Type B pancreatic cell (in vitro differentiated cells): Measurements from ENCODE around the gene PGPEP1. TPM values are rescaled to one million over a fixed set of nuclear protein-coding genes. Genes with fewer than 3 reads are reported as not detected.
A peak's percentile ranks its signal among the peaks of the same experiment; 100 is the strongest.
"Not testable (repeated sequence)": the region's sequence is repeated elsewhere in the genome, so short reads cannot be mapped to it uniquely, and the experiment has no call there.

Source experiments
- DNase-seq: peaks from one replicate; pipeline ENCODE4 v3.0.0; 2021; ENCODE audit warnings: mixed read lengths; ENCODE audit not compliant: unreplicated experiment; ENCODE audit errors: extremely low spot score
- H3K27ac Mint-ChIP-seq: 2 replicates; pipeline ENCODE4 v1.8.0; 2021; ENCODE audit warnings: mild to moderate bottlenecking, mixed read lengths
- H3K27me3 Mint-ChIP-seq: 2 replicates; pipeline ENCODE4 v1.8.0; 2021; ENCODE audit warnings: mixed read lengths
- H3K36me3 Mint-ChIP-seq: 2 replicates; pipeline ENCODE4 v1.8.0; 2021; ENCODE audit warnings: mixed read lengths
- H3K4me1 Mint-ChIP-seq: one replicate; pipeline ENCODE4 v1.8.0; 2021; ENCODE audit warnings: mixed read lengths; ENCODE audit not compliant: unreplicated experiment
- H3K4me3 Mint-ChIP-seq: 2 replicates; pipeline ENCODE4 v1.8.0; 2021; ENCODE audit warnings: mild to moderate bottlenecking, mixed read lengths
- H3K9me3 Mint-ChIP-seq: 2 replicates; pipeline ENCODE4 v1.8.0; 2021; ENCODE audit warnings: mixed read lengths
- CTCF ChIP-seq: fragments of 200-600 bp; sonication (generic); conservative IDR thresholded peaks from 2 replicates; pipeline ENCODE4 v1.5.0; 2021; ENCODE audit warnings: antibody characterized with exemption, mild to moderate bottlenecking
- total RNA-seq: library from RNA; stranded (reverse); gene quantifications from 2 replicates; pipeline ENCODE4 v1.2.1, GENCODE V29; 2021; ENCODE audit warnings: low replicate concordance

The PGPEP1 gene
- total RNA-seq, 1 donor from 2014 or later: 28.8 TPM

GRCh38 chr19:18348171-18348570 is 7.8 kb downstream of the PGPEP1 start:
- H3K27me3 Mint-ChIP-seq: no peaks in the 10 kb centered on the region
- H3K4me3 Mint-ChIP-seq: no peak overlapping the region
- peaks cover 5% of the 10 kb centered on the region for H3K36me3 Mint-ChIP-seq
- TF ChIP-seq CTCF: no peak
- no peak overlapping the region for H3K27ac Mint-ChIP-seq
- H3K4me1 Mint-ChIP-seq: peaks cover 29% of the 10 kb centered on the region
- no peaks in the 10 kb centered on the region for H3K9me3 Mint-ChIP-seq
- DNase-seq: no peak

- H3K4me3 Mint-ChIP-seq, H3K36me3 Mint-ChIP-seq, H3K27me3 Mint-ChIP-seq, DNase-seq, H3K27ac Mint-ChIP-seq, H3K9me3 Mint-ChIP-seq: not testable (repeated sequence)
- peaks cover 28% of the 10 kb centered on the region for H3K4me1 Mint-ChIP-seq
Observed at GRCh38 chr19:18348818-18349339, 8.5 kb downstream of the PGPEP1 start.

- no peak for DNase-seq
- TF ChIP-seq CTCF: peak; percentile 81
- H3K27ac Mint-ChIP-seq: peak overlapping the region; percentile 23
- peaks cover 21% of the 10 kb centered on the region for H3K4me1 Mint-ChIP-seq
- no peaks in the 10 kb centered on the region for H3K9me3 Mint-ChIP-seq
- H3K4me3 Mint-ChIP-seq: no peak overlapping the region
- no peaks in the 10 kb centered on the region for H3K27me3 Mint-ChIP-seq
- H3K36me3 Mint-ChIP-seq: peaks cover 9% of the 10 kb centered on the region
Observed at GRCh38 chr19:18349524-18350128, 9.2 kb downstream of the PGPEP1 start.

GRCh38 chr19:18350490-18350889 is 10.1 kb downstream of the PGPEP1 start:
- Mint-ChIP-seq H3K4me3 (no peak overlapping the region), H3K36me3 (peaks cover 9% of the 10 kb centered on the region), H3K27me3 (no peaks in the 10 kb centered on the region), H3K9me3 (no peaks in the 10 kb centered on the region), H3K4me1 (peaks cover 17% of the 10 kb centered on the region), H3K27ac (no peak overlapping the region)
- DNase-seq: no peak
- TF ChIP-seq CTCF: no peak

GRCh38 chr19:18351544-18351943 is 11.1 kb downstream of the PGPEP1 start:
- H3K4me1 Mint-ChIP-seq: peaks cover 10% of the 10 kb centered on the region
- H3K36me3 Mint-ChIP-seq: peaks cover 4% of the 10 kb centered on the region
- DNase-seq: no peak
- H3K27ac Mint-ChIP-seq: no peak overlapping the region
- no peak overlapping the region for H3K4me3 Mint-ChIP-seq
- H3K9me3 Mint-ChIP-seq: no peaks in the 10 kb centered on the region
- TF ChIP-seq CTCF: no peak
- no peaks in the 10 kb centered on the region for H3K27me3 Mint-ChIP-seq

GRCh38 chr19:18353378-18354005 is 13.1 kb downstream of the PGPEP1 start:
- H3K36me3 Mint-ChIP-seq: peaks cover 10% of the 10 kb centered on the region
- no peaks in the 10 kb centered on the region for H3K9me3 Mint-ChIP-seq
- no peak for DNase-seq
- peak overlapping the region; percentile 30 for H3K27ac Mint-ChIP-seq
- H3K4me1 Mint-ChIP-seq: peaks cover 5% of the 10 kb centered on the region
- H3K27me3 Mint-ChIP-seq: no peaks in the 10 kb centered on the region
- H3K4me3 Mint-ChIP-seq: no peak overlapping the region
- TF ChIP-seq CTCF: no peak

GRCh38 chr19:18354743-18355142 is 14.3 kb downstream of the PGPEP1 start:
- not testable (repeated sequence) for H3K4me3 Mint-ChIP-seq, H3K9me3 Mint-ChIP-seq, H3K27me3 Mint-ChIP-seq, DNase-seq, H3K27ac Mint-ChIP-seq, H3K4me1 Mint-ChIP-seq
- H3K36me3 Mint-ChIP-seq: peaks cover 16% of the 10 kb centered on the region
